Activated CD8-positive, alpha-beta memory T cell treated with anti-CD3 and anti-CD28 coated beads, Interleukin-2, amount 50 U/mL, for 1 hour (primary cell): ENCODE results near the gene GARNL3.

Experiments
- DNase-seq: peaks from one replicate; pipeline ENCODE4 v3.0.0-alpha.2; 2020; ENCODE audit errors: extremely low read depth

Gene GARNL3

GRCh38 chr9:127351182-127352166, 86.9 kb downstream of the GARNL3 start:
- no peak for DNase-seq

- no peak for DNase-seq
Observed at GRCh38 chr9:127353882-127354281, 89.3 kb downstream of the GARNL3 start.

- DNase-seq: no peak
Observed at GRCh38 chr9:127356906-127357305, 92.3 kb downstream of the GARNL3 start.

GRCh38 chr9:127358023-127358535, 93.5 kb downstream of the GARNL3 start:
- no peak for DNase-seq

GRCh38 chr9:127358770-127359169, 94.2 kb downstream of the GARNL3 start:
- DNase-seq: no peak

- DNase-seq: no peak
Observed at GRCh38 chr9:127360250-127360649, 95.7 kb downstream of the GARNL3 start.

GRCh38 chr9:127360829-127361228, 96.3 kb downstream of the GARNL3 start:
- DNase-seq: no peak

- DNase-seq: no peak
Observed at GRCh38 chr9:127361561-127361960, 97.0 kb downstream of the GARNL3 start.

GRCh38 chr9:127362829-127363228, 98.3 kb downstream of the GARNL3 start:
- no peak for DNase-seq

GRCh38 chr9:127365461-127365860, 100.9 kb downstream of the GARNL3 start:
- DNase-seq: no peak

GRCh38 chr9:127366594-127366993, 102.0 kb downstream of the GARNL3 start:
- DNase-seq: no peak

GRCh38 chr9:127368852-127369402, 104.4 kb downstream of the GARNL3 start:
- no peak for DNase-seq

- DNase-seq: no peak
Observed at GRCh38 chr9:127369428-127369827, 104.9 kb downstream of the GARNL3 start.

- DNase-seq: no peak
Observed at GRCh38 chr9:127370147-127370579, 105.6 kb downstream of the GARNL3 start.

GRCh38 chr9:127370672-127371648, 106.4 kb downstream of the GARNL3 start:
- no peak for DNase-seq

- no peak for DNase-seq
Observed at GRCh38 chr9:127380479-127380878, 115.9 kb downstream of the GARNL3 start.

GRCh38 chr9:127382541-127382940, 118.0 kb downstream of the GARNL3 start:
- no peak for DNase-seq

GRCh38 chr9:127384016-127384730, 119.6 kb downstream of the GARNL3 start:
- DNase-seq: no peak

GRCh38 chr9:127384901-127385300, 120.3 kb downstream of the GARNL3 start:
- DNase-seq: no peak

GRCh38 chr9:127386249-127386648, 121.7 kb downstream of the GARNL3 start:
- DNase-seq: no peak

- DNase-seq: no peak
Observed at GRCh38 chr9:127386981-127387380, 122.4 kb downstream of the GARNL3 start.
